Right cardiac atrium (tissue), 5 donors: ENCODE results near the gene SFXN4. TPM values are rescaled to one million over a fixed set of nuclear protein-coding genes. Genes with fewer than 3 reads are reported as not detected.
"Not testable (repeated sequence)": the region's sequence is repeated elsewhere in the genome, so short reads cannot be mapped to it uniquely, and the experiment has no call there.

Source experiments
- ATAC-seq, 2 donors: fragments of 200-7000 bp; cut with Tn5 transposase; one replicate each; pipeline versions ENCODE4 v1.8.0 to v1.9.1; 2020; ENCODE audit warnings: moderate library complexity in 2 of 2, mild to moderate bottlenecking in 1 of 2
- DNase-seq, 3 donors: peaks; one replicate each; pipeline ENCODE4 v3.0.0-alpha.2; 2020
- H3K27ac ChIP-seq: one replicate; pipeline ENCODE4 v1.5.1; 2013; ENCODE audit warnings: mild to moderate bottlenecking, low read length, control low read depth, moderate library complexity
- H3K27me3 ChIP-seq: one replicate; pipeline ENCODE4 v1.6.1; 2013; ENCODE audit not compliant: control insufficient read depth, insufficient read depth
- H3K4me1 ChIP-seq: one replicate; pipeline ENCODE4 v1.6.1; 2013; ENCODE audit warnings: low read length; ENCODE audit not compliant: control insufficient read depth, insufficient read depth
- H3K4me3 ChIP-seq: one replicate; pipeline ENCODE4 v1.5.1; 2013; ENCODE audit warnings: low read length, control low read depth
- H3K9me3 ChIP-seq: one replicate; pipeline ENCODE4 v1.6.1; 2013; ENCODE audit warnings: low read length; ENCODE audit not compliant: control insufficient read depth
- WGBS: extraction: QIAGEN DNeasy Blood & Tissue Kit; methylation state at CpG from one replicate; pipeline ENCODE4 v1.1.7; 2013; 5-methylcytosine and 5-hydroxymethylcytosine counted together
- intact Hi-C, 4 donors: fragments of 100-400 bp; cut with DNase I; formaldehyde crosslinking; loops; one replicate each; pipeline versions ENCODE4 v1.11.0 to v1.14.0; 2022 to 2023
- polyA plus RNA-seq: library from polyadenylated mRNA; stranded (reverse); fragments of 200-250 nt; gene quantifications from one replicate; pipeline ENCODE4 v1.2.3, GENCODE V29; 2013
- total RNA-seq, 4 donors: library from RNA; stranded (reverse); fragmentation: NEBNext Ultra II Directional; extraction: Animal tissue kit (Norgen Biotek cat#: 25700); gene quantifications; one replicate each; pipeline ENCODE4 v1.2.1, GENCODE V29; 2021
- donor health status: healthy with polysubstance abuse.
- donor health status: DM: no; HTN: yes; CAD: no.
- donor health status: DM: no; HTN: no; CAD: no.
- donor health status: DM: no; HTN: yes; CAD: no; lungs with severe emphysema.
- donor health status: DM: yes; HTN: yes; CAD: no.

SFXN4 gene
- total and polyA plus RNA-seq, 5 donors: 36.8 to 46.8 (median 42.0) TPM

GRCh38 chr10:119105155-119105554 lies 60.4 kb downstream of the SFXN4 start:
- Histone ChIP-seq H3K4me3 (peak overlapping the region; percentile 89), H3K27ac (no peak overlapping the region), H3K9me3 (no peaks in the 10 kb centered on the region), H3K4me1 (no peaks in the 10 kb centered on the region), H3K27me3 (no peaks in the 10 kb centered on the region)
- WGBS: 93% methylated on average over 12 of the region's 12 CpGs
- DNase-seq: no peak
- intact Hi-C loops: no loop called here
- ATAC-seq: no peak

- H3K4me1 ChIP-seq: no peaks in the 10 kb centered on the region
- ATAC-seq: peak in 1 of 2 donors; percentile 4
- H3K4me3 ChIP-seq: peak overlapping the region; percentile 89
- H3K27ac ChIP-seq: no peak overlapping the region
- WGBS: 2% methylated on average over 22 of the region's 22 CpGs
- peak in 1 of 3 donors; percentile 23 for DNase-seq
- intact Hi-C loops: no loop called here
- H3K9me3 ChIP-seq: no peaks in the 10 kb centered on the region
- no peaks in the 10 kb centered on the region for H3K27me3 ChIP-seq
Measured at GRCh38 chr10:119104654-119105015, 60.9 kb downstream of the SFXN4 start.

- H3K27me3 ChIP-seq: no peaks in the 10 kb centered on the region
- H3K4me3 ChIP-seq: peak within 1 kb of the TSS; percentile 89
- WGBS: 1% methylated on average over 89 of the region's 91 CpGs
- ATAC-seq: peak; percentile 94 to 96
- H3K27ac ChIP-seq: peak within 1 kb of the TSS; percentile 55
- intact Hi-C loops: no loop called here
- H3K9me3 ChIP-seq: no peaks in the 10 kb centered on the region
- peak; percentile 79 to 92 (median 92) for DNase-seq
- no peaks in the 10 kb centered on the region for H3K4me1 ChIP-seq
Measured at GRCh38 chr10:119103903-119104653, 61.4 kb downstream of the SFXN4 start, which contains the start of gene DENND10. TSS of gene DENND10 (plus strand) at chr10:119104113. CDS start at chr10:119104143, 30 bp downstream.

GRCh38 chr10:119103241-119103902 lies 62.1 kb downstream of the SFXN4 start:
- WGBS: 53% methylated on average over 12 of the region's 12 CpGs
- no peaks in the 10 kb centered on the region for H3K9me3 ChIP-seq
- intact Hi-C loops: no loop called here
- DNase-seq: no peak
- H3K4me1 ChIP-seq: no peaks in the 10 kb centered on the region
- no peak overlapping the region for H3K27ac ChIP-seq
- no peak overlapping the region for H3K4me3 ChIP-seq
- H3K27me3 ChIP-seq: no peaks in the 10 kb centered on the region
- ATAC-seq: no peak

GRCh38 chr10:119101366-119102098 lies 64.0 kb downstream of the SFXN4 start:
- Histone ChIP-seq H3K27ac (no peak overlapping the region), H3K4me3 (no peak overlapping the region), H3K4me1 (no peaks in the 10 kb centered on the region), H3K27me3 (no peaks in the 10 kb centered on the region), H3K9me3 (no peaks in the 10 kb centered on the region)
- WGBS: 60% methylated on average over 10 of the region's 10 CpGs
- ATAC-seq (no peak), DNase-seq (no peak)
- intact Hi-C loops: no loop called here

GRCh38 chr10:119100434-119101238 lies 64.9 kb downstream of the SFXN4 start:
- Histone ChIP-seq H3K27me3 (no peaks in the 10 kb centered on the region), H3K4me3 (no peak overlapping the region), H3K4me1 (no peaks in the 10 kb centered on the region), H3K27ac (peak overlapping the region; percentile 24), H3K9me3 (no peaks in the 10 kb centered on the region)
- DNase-seq (no peak), ATAC-seq (peak in 1 of 2 donors; percentile 44)
- 59% methylated on average over 3 of the region's 3 CpGs for WGBS
- intact Hi-C loops: no loop called here

GRCh38 chr10:119098576-119098975 lies 66.9 kb downstream of the SFXN4 start:
- Histone ChIP-seq H3K27me3 (no peaks in the 10 kb centered on the region), H3K4me1 (no peaks in the 10 kb centered on the region), H3K4me3 (no peak overlapping the region), H3K27ac (no peak overlapping the region), H3K9me3 (no peaks in the 10 kb centered on the region)
- ATAC-seq (no peak), DNase-seq (no peak)
- WGBS: 93% methylated on average over 3 of the region's 3 CpGs
- intact Hi-C loops: no loop called here

GRCh38 chr10:119096641-119097415 lies 68.7 kb downstream of the SFXN4 start:
- H3K4me1 ChIP-seq, intact Hi-C loops, ATAC-seq, H3K27me3 ChIP-seq, H3K4me3 ChIP-seq, H3K27ac ChIP-seq, H3K9me3 ChIP-seq, DNase-seq: not testable (repeated sequence)
- WGBS: 96% methylated on average over 12 of the region's 12 CpGs

GRCh38 chr10:119095640-119096039 lies 69.9 kb downstream of the SFXN4 start:
- no peak overlapping the region for H3K27ac ChIP-seq
- no peaks in the 10 kb centered on the region for H3K9me3 ChIP-seq
- intact Hi-C loops: no loop called here
- no peak overlapping the region for H3K4me3 ChIP-seq
- ATAC-seq (no peak), DNase-seq (no peak)
- 84% methylated on average over 4 of the region's 4 CpGs for WGBS
- no peaks in the 10 kb centered on the region for H3K4me1 ChIP-seq
- no peaks in the 10 kb centered on the region for H3K27me3 ChIP-seq

GRCh38 chr10:119090968-119091367 lies 74.5 kb downstream of the SFXN4 start:
- DNase-seq (no peak), ATAC-seq (no peak)
- Histone ChIP-seq H3K27me3 (no peaks in the 10 kb centered on the region), H3K4me3 (no peak overlapping the region), H3K9me3 (no peaks in the 10 kb centered on the region), H3K27ac (no peak overlapping the region), H3K4me1 (no peaks in the 10 kb centered on the region)
- intact Hi-C loops: no loop called here
- whole genome bisulfite sequencing: 72% methylated on average over 5 of the region's 5 CpGs
